OCI-LY3 (cell line): ENCODE results near the gene DEFB108B.
"Not testable (repeated sequence)": the region's sequence is repeated elsewhere in the genome, so short reads cannot be mapped to it uniquely, and the experiment has no call there.

ENCODE experiments used
- EZH2phosphoT487 ChIP-seq: fragments of 200-600 bp; shearing (Covaris generic); IDR thresholded peaks from 2 replicates; pipeline ENCODE4 v1.6.1; 2018; ENCODE audit warnings: antibody characterized with exemption, mixed run types, low read depth
- TF ChIP-seq, protein P1 (sequence below): fragments of 200-600, 300-600 bp; sonication (generic); IDR thresholded peaks from 2 replicates; pipeline ENCODE4 v1.5.1; 2014; ENCODE audit warnings: antibody characterized with exemption, low read length, low read depth

DNA sequence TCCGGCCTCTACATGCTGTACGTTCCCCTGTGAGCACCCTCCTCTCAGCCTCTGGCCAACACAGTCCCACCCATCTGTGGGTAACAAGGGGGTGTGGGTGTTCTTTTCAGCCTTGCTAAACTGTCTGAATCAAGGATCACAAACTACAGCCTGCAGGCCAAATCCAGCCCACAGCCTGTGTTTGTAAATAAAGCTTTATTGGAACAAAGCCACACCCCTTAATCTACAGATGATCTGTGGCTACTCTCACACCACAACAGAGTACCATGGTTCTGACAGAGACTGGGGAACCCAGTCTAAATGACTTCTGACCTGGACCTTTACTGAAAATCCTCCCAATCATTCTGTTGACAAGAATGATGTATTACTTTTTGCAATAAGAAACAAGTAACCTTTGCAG lies 32.0 kb upstream of the DEFB108B start:
- TF ChIP-seq, protein P1, sequence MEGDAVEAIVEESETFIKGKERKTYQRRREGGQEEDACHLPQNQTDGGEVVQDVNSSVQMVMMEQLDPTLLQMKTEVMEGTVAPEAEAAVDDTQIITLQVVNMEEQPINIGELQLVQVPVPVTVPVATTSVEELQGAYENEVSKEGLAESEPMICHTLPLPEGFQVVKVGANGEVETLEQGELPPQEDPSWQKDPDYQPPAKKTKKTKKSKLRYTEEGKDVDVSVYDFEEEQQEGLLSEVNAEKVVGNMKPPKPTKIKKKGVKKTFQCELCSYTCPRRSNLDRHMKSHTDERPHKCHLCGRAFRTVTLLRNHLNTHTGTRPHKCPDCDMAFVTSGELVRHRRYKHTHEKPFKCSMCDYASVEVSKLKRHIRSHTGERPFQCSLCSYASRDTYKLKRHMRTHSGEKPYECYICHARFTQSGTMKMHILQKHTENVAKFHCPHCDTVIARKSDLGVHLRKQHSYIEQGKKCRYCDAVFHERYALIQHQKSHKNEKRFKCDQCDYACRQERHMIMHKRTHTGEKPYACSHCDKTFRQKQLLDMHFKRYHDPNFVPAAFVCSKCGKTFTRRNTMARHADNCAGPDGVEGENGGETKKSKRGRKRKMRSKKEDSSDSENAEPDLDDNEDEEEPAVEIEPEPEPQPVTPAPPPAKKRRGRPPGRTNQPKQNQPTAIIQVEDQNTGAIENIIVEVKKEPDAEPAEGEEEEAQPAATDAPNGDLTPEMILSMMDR: not testable (repeated sequence)
- not testable (repeated sequence) for TF ChIP-seq EZH2phosphoT487
